ENCODE measurements around the gene VAV3. TPM values are rescaled to one million over a fixed set of nuclear protein-coding genes. Genes with fewer than 3 reads are reported as not detected.

Gene VAV3
- polyA plus RNA-seq, 1 donor (not counting 4 experiments of a cell fraction or from before 2014, with no cell fraction given), result 19.6 TPM

DNA sequence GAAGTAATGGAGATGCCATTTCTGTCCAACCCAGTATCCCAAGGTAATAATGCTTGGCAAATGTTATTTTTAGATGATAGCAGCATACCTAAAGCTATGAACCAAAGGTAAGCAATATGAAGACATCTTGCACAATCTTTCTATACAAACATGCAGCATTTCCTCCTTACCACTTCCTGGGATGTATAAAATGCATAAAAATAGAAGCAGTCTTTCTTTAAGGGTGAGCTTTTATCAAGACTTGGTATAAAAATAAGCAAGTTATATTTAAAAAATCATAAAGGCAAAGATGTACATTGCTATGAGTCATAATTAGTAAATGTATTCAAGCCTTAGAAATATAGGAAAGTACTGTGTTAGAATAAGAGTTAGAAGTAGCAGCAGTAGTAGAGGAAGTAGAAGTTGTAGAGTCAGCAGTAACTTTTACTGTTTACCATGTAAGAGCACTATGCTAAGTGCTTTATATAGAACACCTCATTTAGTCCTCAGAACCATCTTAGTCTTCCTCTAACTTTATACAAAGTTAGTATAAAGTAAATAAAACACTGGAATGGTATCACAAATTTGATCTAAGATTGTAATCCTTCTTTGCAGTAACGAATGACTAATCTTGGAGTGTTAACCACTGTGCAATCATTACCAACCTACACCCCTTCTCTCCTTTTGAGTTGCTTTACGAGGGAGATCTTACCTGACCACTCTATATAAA, 371.3 kb downstream of the VAV3 start:
- no peak overlapping the region for H2AFZ ChIP-seq (ENCODE audit: control insufficient read depth, low read length)
- H3K9me1 ChIP-seq (ENCODE audit: control insufficient read depth, extremely low read depth, insufficient read depth, low read length), result no peaks in the 10 kb centered on the region
- no peaks in the 10 kb centered on the region for H4K20me1 ChIP-seq (ENCODE audit: control insufficient read depth, extremely low read depth, insufficient read depth, low read length)
- no peak for TF ChIP-seq EZH2 (IDR thresholded peaks at IDR 0.05; ENCODE audit: low read length)
- TF ChIP-seq, protein P1, sequence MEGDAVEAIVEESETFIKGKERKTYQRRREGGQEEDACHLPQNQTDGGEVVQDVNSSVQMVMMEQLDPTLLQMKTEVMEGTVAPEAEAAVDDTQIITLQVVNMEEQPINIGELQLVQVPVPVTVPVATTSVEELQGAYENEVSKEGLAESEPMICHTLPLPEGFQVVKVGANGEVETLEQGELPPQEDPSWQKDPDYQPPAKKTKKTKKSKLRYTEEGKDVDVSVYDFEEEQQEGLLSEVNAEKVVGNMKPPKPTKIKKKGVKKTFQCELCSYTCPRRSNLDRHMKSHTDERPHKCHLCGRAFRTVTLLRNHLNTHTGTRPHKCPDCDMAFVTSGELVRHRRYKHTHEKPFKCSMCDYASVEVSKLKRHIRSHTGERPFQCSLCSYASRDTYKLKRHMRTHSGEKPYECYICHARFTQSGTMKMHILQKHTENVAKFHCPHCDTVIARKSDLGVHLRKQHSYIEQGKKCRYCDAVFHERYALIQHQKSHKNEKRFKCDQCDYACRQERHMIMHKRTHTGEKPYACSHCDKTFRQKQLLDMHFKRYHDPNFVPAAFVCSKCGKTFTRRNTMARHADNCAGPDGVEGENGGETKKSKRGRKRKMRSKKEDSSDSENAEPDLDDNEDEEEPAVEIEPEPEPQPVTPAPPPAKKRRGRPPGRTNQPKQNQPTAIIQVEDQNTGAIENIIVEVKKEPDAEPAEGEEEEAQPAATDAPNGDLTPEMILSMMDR (optimal IDR thresholded peaks at IDR 0.05 in 1 of 3, IDR thresholded peaks at IDR 0.05 in 1 of 3, conservative IDR thresholded peaks at IDR 0.05 in 1 of 3; ENCODE audit: extremely low read depth in 1 of 3, insufficient read depth in 2 of 3, low read length in 3 of 3), result no peak
- H3K36me3 ChIP-seq (ENCODE audit: control insufficient read depth in 2 of 2, extremely low read depth in 1 of 2, insufficient read depth in 2 of 2, low read length in 2 of 2), result no peaks in the 10 kb centered on the region
- dilution Hi-C loops (cut with MboI; ENCODE audit: extremely low pct_ligation_motif_present, low sequenced_read_pairs), result no loop called here
- DNase-seq (ENCODE audit: low read depth, low spot score) (no peak), FAIRE-seq (no peak)
- no peak overlapping the region for H3K9ac ChIP-seq (ENCODE audit: control insufficient read depth, extremely low read depth, insufficient read depth, low read length)
- H3K27ac ChIP-seq (ENCODE audit: control insufficient read depth, insufficient read depth, low read length), result peak overlapping the region; percentile 38
- peak overlapping the region; percentile 56 for H3K4me2 ChIP-seq (ENCODE audit: control insufficient read depth, extremely low read depth, insufficient read depth, low read depth, low read length)
- no peaks in the 10 kb centered on the region for H3K79me2 ChIP-seq (ENCODE audit: control insufficient read depth, insufficient read depth, low read length)
- no peaks in the 10 kb centered on the region for H3K27me3 ChIP-seq (ENCODE audit: control insufficient read depth, extremely low read depth, insufficient read depth, low read length)
- H3K4me3 ChIP-seq (ENCODE audit: control insufficient read depth in 2 of 3, extremely low read depth in 1 of 3, insufficient read depth in 2 of 3, low read depth in 1 of 3, low read length in 3 of 3), result peak overlapping the region in 1 of 3 experiments; percentile 19
- no peaks in the 10 kb centered on the region for H3K9me3 ChIP-seq (ENCODE audit: control insufficient read depth, low read depth, low read length)
- H3K4me1 ChIP-seq (ENCODE audit: control insufficient read depth, extremely low read depth, insufficient read depth, low read length), result peaks cover 15% of the 10 kb centered on the region

DNA sequence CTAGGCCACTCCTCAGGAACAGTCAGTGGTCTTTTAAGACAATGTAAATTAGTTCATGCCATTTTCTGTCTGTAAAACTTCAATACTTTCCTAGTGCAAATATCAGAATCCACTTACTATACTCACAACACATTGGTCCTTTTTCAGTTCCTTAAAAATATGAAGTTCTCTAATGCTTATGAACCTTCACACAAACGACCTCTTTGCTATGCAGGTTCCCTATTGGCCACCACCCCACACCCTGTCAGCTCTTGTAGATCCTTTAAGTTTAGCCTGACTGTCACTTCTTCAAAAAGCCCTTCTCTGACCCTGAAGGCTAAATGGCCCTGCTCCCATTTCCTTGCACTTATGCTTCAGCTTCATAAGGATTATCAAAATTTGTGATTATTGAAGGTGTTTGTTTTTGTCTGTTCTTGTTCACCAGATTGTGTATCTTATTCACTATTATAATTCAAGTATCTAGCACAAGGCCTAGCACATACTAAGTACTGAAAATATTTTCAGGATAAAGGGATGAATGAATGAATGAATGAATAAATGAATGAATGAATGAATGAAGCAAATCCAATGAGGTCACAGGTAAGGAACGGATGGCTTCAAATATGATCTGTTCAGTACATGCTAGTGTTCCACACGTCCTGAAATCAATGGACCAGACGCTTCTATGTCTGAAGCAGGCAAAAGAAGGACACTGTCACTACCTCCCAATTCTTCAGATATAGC, 373.9 kb downstream of the VAV3 start:
- no peak overlapping the region for H3K4me3 ChIP-seq (ENCODE audit: control insufficient read depth in 2 of 3, extremely low read depth in 1 of 3, insufficient read depth in 2 of 3, low read depth in 1 of 3, low read length in 3 of 3)
- dilution Hi-C loops (cut with MboI; ENCODE audit: extremely low pct_ligation_motif_present, low sequenced_read_pairs), result no loop called here
- no peak overlapping the region for H2AFZ ChIP-seq (ENCODE audit: control insufficient read depth, low read length)
- H3K36me3 ChIP-seq (ENCODE audit: control insufficient read depth in 2 of 2, extremely low read depth in 1 of 2, insufficient read depth in 2 of 2, low read length in 2 of 2), result no peaks in the 10 kb centered on the region
- H3K4me2 ChIP-seq (ENCODE audit: control insufficient read depth, extremely low read depth, insufficient read depth, low read depth, low read length), result no peak overlapping the region
- H3K79me2 ChIP-seq (ENCODE audit: control insufficient read depth, insufficient read depth, low read length), result no peaks in the 10 kb centered on the region
- no peaks in the 10 kb centered on the region for H3K27me3 ChIP-seq (ENCODE audit: control insufficient read depth, extremely low read depth, insufficient read depth, low read length)
- peaks cover 15% of the 10 kb centered on the region for H3K4me1 ChIP-seq (ENCODE audit: control insufficient read depth, extremely low read depth, insufficient read depth, low read length)
- H3K9me1 ChIP-seq (ENCODE audit: control insufficient read depth, extremely low read depth, insufficient read depth, low read length), result no peaks in the 10 kb centered on the region
- no peak for FAIRE-seq
- no peaks in the 10 kb centered on the region for H3K9me3 ChIP-seq (ENCODE audit: control insufficient read depth, low read depth, low read length)
- no peak overlapping the region for H3K9ac ChIP-seq (ENCODE audit: control insufficient read depth, extremely low read depth, insufficient read depth, low read length)
- H4K20me1 ChIP-seq (ENCODE audit: control insufficient read depth, extremely low read depth, insufficient read depth, low read length), result no peaks in the 10 kb centered on the region
- no peak overlapping the region for H3K27ac ChIP-seq (ENCODE audit: control insufficient read depth, insufficient read depth, low read length)
- TF ChIP-seq, protein P1 (optimal IDR thresholded peaks at IDR 0.05 in 1 of 3, IDR thresholded peaks at IDR 0.05 in 1 of 3, conservative IDR thresholded peaks at IDR 0.05 in 1 of 3; ENCODE audit: extremely low read depth in 1 of 3, insufficient read depth in 2 of 3, low read length in 3 of 3), result no peak
- no peak for TF ChIP-seq EZH2 (IDR thresholded peaks at IDR 0.05; ENCODE audit: low read length)
- no peak for DNase-seq (ENCODE audit: low read depth, low spot score)
